PC-9 (cell line): Measurements from ENCODE around the gene GLB1L.

Experiments
- EZH2 ChIP-seq: fragments of 200-600 bp; sonication (generic); IDR thresholded peaks from 2 replicates; pipeline ENCODE4 v1.8.0; 2017; ENCODE audit warnings: antibody characterized with exemption, low read depth
- TF ChIP-seq, protein P1 (sequence below): fragments of 200-600 bp; sonication (generic); conservative IDR thresholded peaks from 2 replicates; pipeline ENCODE4 v1.6.1; 2017; ENCODE audit warnings: mixed run types, antibody characterized with exemption, mild to moderate bottlenecking, moderate library complexity

DNA sequence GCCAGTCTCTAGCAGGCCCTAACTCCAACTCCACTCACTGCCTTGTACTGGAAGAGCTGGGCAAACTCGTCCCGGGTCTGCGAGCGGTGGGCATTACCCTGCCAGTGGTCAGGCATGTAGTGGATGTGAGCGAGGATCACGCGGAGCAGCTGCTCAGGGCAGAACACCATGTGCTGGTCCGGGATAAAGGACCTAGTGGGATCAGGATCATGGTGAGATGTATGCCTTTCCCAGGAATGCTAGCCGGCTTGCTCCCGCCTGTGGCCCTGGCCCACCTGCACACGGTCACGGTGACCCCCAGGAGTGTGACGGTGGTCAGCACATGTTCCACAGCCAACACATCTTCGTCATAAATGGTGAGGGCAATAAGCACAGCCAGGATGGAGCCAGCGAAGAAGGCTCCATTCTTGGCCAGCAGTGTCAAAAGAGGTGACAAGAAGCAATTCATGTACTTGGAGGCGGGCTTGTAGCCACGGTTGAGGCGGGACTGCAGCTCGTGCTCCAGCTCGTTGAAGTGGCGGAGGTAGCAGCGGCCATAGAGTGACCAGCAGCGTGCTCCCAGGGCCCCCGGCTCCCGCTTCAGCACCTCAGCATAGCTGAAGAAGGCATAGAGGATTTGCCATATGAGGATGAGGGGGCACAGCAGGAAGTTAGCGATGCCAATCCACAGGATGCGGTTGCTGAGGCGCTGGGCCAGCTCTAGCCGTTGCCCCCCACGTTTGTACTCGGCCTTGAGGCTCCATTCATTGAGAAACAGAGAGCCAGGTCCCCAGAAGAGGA lies 21.2 kb downstream of the GLB1L start:
- TF ChIP-seq, protein P1, sequence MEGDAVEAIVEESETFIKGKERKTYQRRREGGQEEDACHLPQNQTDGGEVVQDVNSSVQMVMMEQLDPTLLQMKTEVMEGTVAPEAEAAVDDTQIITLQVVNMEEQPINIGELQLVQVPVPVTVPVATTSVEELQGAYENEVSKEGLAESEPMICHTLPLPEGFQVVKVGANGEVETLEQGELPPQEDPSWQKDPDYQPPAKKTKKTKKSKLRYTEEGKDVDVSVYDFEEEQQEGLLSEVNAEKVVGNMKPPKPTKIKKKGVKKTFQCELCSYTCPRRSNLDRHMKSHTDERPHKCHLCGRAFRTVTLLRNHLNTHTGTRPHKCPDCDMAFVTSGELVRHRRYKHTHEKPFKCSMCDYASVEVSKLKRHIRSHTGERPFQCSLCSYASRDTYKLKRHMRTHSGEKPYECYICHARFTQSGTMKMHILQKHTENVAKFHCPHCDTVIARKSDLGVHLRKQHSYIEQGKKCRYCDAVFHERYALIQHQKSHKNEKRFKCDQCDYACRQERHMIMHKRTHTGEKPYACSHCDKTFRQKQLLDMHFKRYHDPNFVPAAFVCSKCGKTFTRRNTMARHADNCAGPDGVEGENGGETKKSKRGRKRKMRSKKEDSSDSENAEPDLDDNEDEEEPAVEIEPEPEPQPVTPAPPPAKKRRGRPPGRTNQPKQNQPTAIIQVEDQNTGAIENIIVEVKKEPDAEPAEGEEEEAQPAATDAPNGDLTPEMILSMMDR, result no peak
- no peak for TF ChIP-seq EZH2
